Colon (tissue), 2 donors: Measurements from ENCODE around the gene INTS6L.
"Not testable (repeated sequence)": the region's sequence is repeated elsewhere in the genome, so short reads cannot be mapped to it uniquely, and the experiment has no call there.

Source experiments
- FAIRE-seq: peaks from 2 replicates; lab custom pipeline; 2012; peaks lifted over from hg19 to GRCh38; lab: Jason Lieb, UNC
- donor health status: control.
- donor health status: control.

INTS6L gene

GRCh38 chrX:135522878-135523693 is 2.6 kb downstream of the INTS6L start:
- FAIRE-seq: no peak

GRCh38 chrX:135528254-135528653 is 7.8 kb downstream of the INTS6L start:
- FAIRE-seq: peak; percentile 57

- no peak for FAIRE-seq
Measured at GRCh38 chrX:135528756-135529155, 8.3 kb downstream of the INTS6L start.

- FAIRE-seq: no peak
Measured at GRCh38 chrX:135530097-135530496, 9.6 kb downstream of the INTS6L start.

GRCh38 chrX:135531813-135532212 is 11.4 kb downstream of the INTS6L start:
- no peak for FAIRE-seq

GRCh38 chrX:135535077-135535940 is 14.8 kb downstream of the INTS6L start:
- peak; percentile 89 for FAIRE-seq

GRCh38 chrX:135536877-135537276 is 16.4 kb downstream of the INTS6L start:
- no peak for FAIRE-seq

GRCh38 chrX:135541351-135541750 is 20.9 kb downstream of the INTS6L start:
- FAIRE-seq: peak; percentile 53

- FAIRE-seq: no peak
Measured at GRCh38 chrX:135543172-135543571, 22.7 kb downstream of the INTS6L start.

GRCh38 chrX:135543924-135544323 is 23.5 kb downstream of the INTS6L start:
- peak; percentile 77 for FAIRE-seq

- peak; percentile 53 for FAIRE-seq
Measured at GRCh38 chrX:135544338-135544948, 24.0 kb downstream of the INTS6L start.

- FAIRE-seq: no peak
Measured at GRCh38 chrX:135547767-135548166, 27.3 kb downstream of the INTS6L start.

- peak; percentile 98 for FAIRE-seq
Measured at GRCh38 chrX:135549519-135549918, 29.1 kb downstream of the INTS6L start.

- peak; percentile 78 for FAIRE-seq
Measured at GRCh38 chrX:135556055-135556454, 35.6 kb downstream of the INTS6L start.

- FAIRE-seq: peak; percentile 91
Measured at GRCh38 chrX:135557344-135557743, 36.9 kb downstream of the INTS6L start.

- FAIRE-seq: peak; percentile 86
Measured at GRCh38 chrX:135572436-135572835, 52.0 kb downstream of the INTS6L start.

GRCh38 chrX:135581496-135581895 is 61.0 kb downstream of the INTS6L start:
- FAIRE-seq: no peak

GRCh38 chrX:135585153-135585552 is 64.7 kb downstream of the INTS6L start:
- no peak for FAIRE-seq

- FAIRE-seq: no peak
Measured at GRCh38 chrX:135591871-135592270, 71.4 kb downstream of the INTS6L start.

GRCh38 chrX:135594049-135594448 is 73.6 kb downstream of the INTS6L start:
- FAIRE-seq: not testable (repeated sequence)

- peak; percentile 92 for FAIRE-seq
Measured at GRCh38 chrX:135594453-135594852, 74.0 kb downstream of the INTS6L start.

GRCh38 chrX:135595543-135595942 is 75.1 kb downstream of the INTS6L start:
- no peak for FAIRE-seq

GRCh38 chrX:135596495-135596894 is 76.0 kb downstream of the INTS6L start:
- no peak for FAIRE-seq
